HG02610 (cell line): ENCODE data around the gene MFSD6.
"Not testable (repeated sequence)": the region's sequence is repeated elsewhere in the genome, so short reads cannot be mapped to it uniquely, and the experiment has no call there.

ENCODE experiments used
- ATAC-seq: cut with Tn5 transposase; IDR thresholded peaks from one replicate; pipeline ENCODE4 v1.9.1; 2021; ENCODE audit warnings: mild to moderate bottlenecking, moderate library complexity; ENCODE audit not compliant: unreplicated experiment

MFSD6 gene

GRCh38 chr2:190494600-190495227 lies 86.6 kb downstream of the MFSD6 start:
- not testable (repeated sequence) for ATAC-seq

- ATAC-seq: no peak
These were observed 89.3 kb downstream of the MFSD6 start for GRCh38 chr2:190497428-190497827.

- no peak for ATAC-seq
These were observed 91.1 kb downstream of the MFSD6 start for GRCh38 chr2:190499273-190499672.

GRCh38 chr2:190500054-190500502 lies 91.9 kb downstream of the MFSD6 start:
- ATAC-seq: no peak

GRCh38 chr2:190501231-190501630 lies 93.1 kb downstream of the MFSD6 start:
- no peak for ATAC-seq

- peak; percentile 63 for ATAC-seq
These were observed 93.7 kb downstream of the MFSD6 start for GRCh38 chr2:190501702-190502407.

GRCh38 chr2:190503088-190503487 lies 94.9 kb downstream of the MFSD6 start:
- no peak for ATAC-seq

- no peak for ATAC-seq
These were observed 96.8 kb downstream of the MFSD6 start for GRCh38 chr2:190504912-190505311.

- ATAC-seq: no peak
These were observed 97.5 kb downstream of the MFSD6 start for GRCh38 chr2:190505696-190506095.

- ATAC-seq: no peak
These were observed 98.5 kb downstream of the MFSD6 start for GRCh38 chr2:190506666-190507065.

GRCh38 chr2:190507135-190507534 lies 99.0 kb downstream of the MFSD6 start:
- no peak for ATAC-seq

GRCh38 chr2:190509895-190510294 lies 101.7 kb downstream of the MFSD6 start:
- ATAC-seq: not testable (repeated sequence)

- ATAC-seq: no peak
These were observed 102.9 kb downstream of the MFSD6 start for GRCh38 chr2:190511104-190511503.

GRCh38 chr2:190512539-190513095 lies 104.5 kb downstream of the MFSD6 start:
- ATAC-seq: no peak

GRCh38 chr2:190513877-190514276 lies 105.7 kb downstream of the MFSD6 start:
- ATAC-seq: no peak

GRCh38 chr2:190514676-190515075 lies 106.5 kb downstream of the MFSD6 start:
- no peak for ATAC-seq

GRCh38 chr2:190515687-190516086 lies 107.5 kb downstream of the MFSD6 start:
- ATAC-seq: peak; percentile 68

GRCh38 chr2:190517468-190517867 lies 109.3 kb downstream of the MFSD6 start:
- ATAC-seq: no peak

GRCh38 chr2:190519975-190520767 lies 112.0 kb downstream of the MFSD6 start:
- no peak for ATAC-seq

- ATAC-seq: peak; percentile 38
These were observed 116.8 kb downstream of the MFSD6 start for GRCh38 chr2:190524928-190525327.

- ATAC-seq: no peak
These were observed 118.1 kb downstream of the MFSD6 start for GRCh38 chr2:190526105-190526750.
